Thyroid gland (tissue), 4 donors: ENCODE results near the gene PACSIN1. TPM values are rescaled to one million over a fixed set of nuclear protein-coding genes. Genes with fewer than 3 reads are reported as not detected.

Source experiments
- DNase-seq, 2 donors: peaks; one replicate each; pipeline ENCODE4 v3.0.0-alpha.2; 2019
- H3K27ac ChIP-seq, 3 donors: fragments of 200-600 bp; sonication (generic); 1 replicate in 2 of 3; 2 replicates in 1 of 3; pipeline ENCODE4 v1.5.1; 2016 to 2019; ENCODE audit warnings: mild to moderate bottlenecking in 1 of 3, moderate library complexity in 1 of 3
- H3K27me3 ChIP-seq: fragments of 200-600 bp; sonication (generic); one replicate; pipeline ENCODE4 v1.5.1; 2019
- H3K36me3 ChIP-seq, 2 donors: fragments of 200-600 bp; sonication (generic); one replicate each; pipeline ENCODE4 v1.5.1; 2016 to 2019
- H3K4me1 ChIP-seq, 2 donors: fragments of 200-600 bp; sonication (generic); one replicate each; pipeline ENCODE4 v1.5.1; 2017 to 2019
- H3K4me3 ChIP-seq, 3 donors: fragments of 200-600 bp; sonication (generic); replicated peaks in 1 of 3; 1 replicate in 2 of 3; 2 replicates in 1 of 3; pipeline ENCODE4 v1.5.1; 2016; ENCODE audit warnings: mild to moderate bottlenecking in 1 of 3
- H3K9me3 ChIP-seq: fragments of 200-600 bp; sonication (generic); one replicate; pipeline ENCODE4 v1.5.1; 2017
- CTCF ChIP-seq, 6 experiments: fragments of 200-600 bp in 3 of 6; fragments of 450-650 bp in 3 of 6; sonication (generic) in 3 of 6; IDR thresholded peaks; one replicate each; pipeline ENCODE4 v1.5.1; 2016 to 2019; ENCODE audit warnings: antibody characterized with exemption in 6 of 6, mild to moderate bottlenecking in 2 of 6, inconsistent platforms in 1 of 6, moderate library complexity in 1 of 6
- POLR2A ChIP-seq, 2 donors: fragments of 450-650 bp; IDR thresholded peaks; one replicate each; pipeline ENCODE4 v1.6.1; 2017; ENCODE audit warnings: antibody characterized with exemption in 2 of 2, mild to moderate bottlenecking in 2 of 2, moderate library complexity in 1 of 2
- WGBS, 2 donors: methylation state at CpG; one replicate each; pipeline ENCODE4 v1.1.5; 2017; 5-methylcytosine and 5-hydroxymethylcytosine counted together
- intact Hi-C: fragments of 100-400 bp; cut with DNase I; formaldehyde crosslinking; loops from one replicate; pipeline ENCODE4 v1.15.1; 2023
- total RNA-seq, 4 donors: library from RNA; depleted of rRNA; stranded (reverse); fragments of >200 nt; gene quantifications; one replicate each; pipeline ENCODE4 v1.2.3, GENCODE V29; 2016

The PACSIN1 gene
- total RNA-seq, 4 donors from 2014 or later = 0.11 TPM; not detected in 3

GRCh38 chr6:34468378-34468892 is 2.6 kb downstream of the PACSIN1 start:
- Histone ChIP-seq H3K27ac (no peak overlapping the region), H3K36me3 (no peaks in the 10 kb centered on the region), H3K9me3 (no peaks in the 10 kb centered on the region), H3K27me3 (no peaks in the 10 kb centered on the region), H3K4me1 (peaks cover 0 to 12% of the 10 kb centered on the region in 2 donors), H3K4me3 (no peak overlapping the region)
- no peak for TF ChIP-seq CTCF (IDR thresholded peaks at IDR 0.05)
- TF ChIP-seq POLR2A (IDR thresholded peaks at IDR 0.05) = no peak
- intact Hi-C loops = no loop called here
- no peak for DNase-seq
- WGBS, 2 donors = 86 to 89% methylated on average over 4 of the region's 4 CpGs

GRCh38 chr6:34469499-34469898 is 3.6 kb downstream of the PACSIN1 start:
- no peak for TF ChIP-seq POLR2A (IDR thresholded peaks at IDR 0.05)
- no peaks in the 10 kb centered on the region for H3K27me3 ChIP-seq
- DNase-seq = no peak

GRCh38 chr6:34472425-34472824 is 6.5 kb downstream of the PACSIN1 start:
- no peak for DNase-seq
- Histone ChIP-seq H3K36me3 (no peaks in the 10 kb centered on the region), H3K4me3 (no peak overlapping the region), H3K9me3 (no peaks in the 10 kb centered on the region), H3K27ac (no peak overlapping the region), H3K27me3 (no peaks in the 10 kb centered on the region), H3K4me1 (no peaks in the 10 kb centered on the region)
- TF ChIP-seq POLR2A (IDR thresholded peaks at IDR 0.05) = no peak
- TF ChIP-seq CTCF (IDR thresholded peaks at IDR 0.05) = no peak
- intact Hi-C loops = no loop called here
- WGBS, 2 donors = 93 to 95% methylated on average over 5 of the region's 5 CpGs

More at GRCh38 chr6:34469499-34469898, 3.6 kb downstream of the PACSIN1 start:
- WGBS, 2 donors = 67 to 85% methylated on average over 2 to 3 of the region's 3 CpGs
- H3K4me1 ChIP-seq = peaks cover 0 to 12% of the 10 kb centered on the region in 2 donors
- no peaks in the 10 kb centered on the region for H3K9me3 ChIP-seq
- no peaks in the 10 kb centered on the region for H3K36me3 ChIP-seq
- no peak overlapping the region for H3K4me3 ChIP-seq
- intact Hi-C loops = no loop called here
- H3K27ac ChIP-seq = no peak overlapping the region

GRCh38 chr6:34473967-34474366 is 8.1 kb downstream of the PACSIN1 start:
- intact Hi-C loops = no loop called here
- no peak overlapping the region for H3K27ac ChIP-seq
- no peaks in the 10 kb centered on the region for H3K27me3 ChIP-seq
- TF ChIP-seq CTCF (IDR thresholded peaks at IDR 0.05) (no peak), POLR2A (IDR thresholded peaks at IDR 0.05) (no peak)
- no peaks in the 10 kb centered on the region for H3K36me3 ChIP-seq
- H3K4me3 ChIP-seq = no peak overlapping the region
- no peaks in the 10 kb centered on the region for H3K4me1 ChIP-seq
- no peak for DNase-seq
- WGBS, 2 donors = 84 to 89% methylated on average over 1 of the region's 1 CpG
- H3K9me3 ChIP-seq = no peaks in the 10 kb centered on the region

GRCh38 chr6:34474754-34475153 is 8.9 kb downstream of the PACSIN1 start:
- Histone ChIP-seq H3K9me3 (no peaks in the 10 kb centered on the region), H3K36me3 (no peaks in the 10 kb centered on the region), H3K27me3 (no peaks in the 10 kb centered on the region), H3K27ac (no peak overlapping the region), H3K4me1 (no peaks in the 10 kb centered on the region), H3K4me3 (no peak overlapping the region)
- TF ChIP-seq POLR2A (IDR thresholded peaks at IDR 0.05) = no peak
- TF ChIP-seq CTCF (IDR thresholded peaks at IDR 0.05) = no peak
- DNase-seq = no peak
- WGBS, 2 donors = 87 to 88% methylated on average over 2 of the region's 2 CpGs
- intact Hi-C loops = no loop called here
